GM19395 (cell line): ENCODE measurements around the gene CITED1.
"Not testable (repeated sequence)": the region's sequence is repeated elsewhere in the genome, so short reads cannot be mapped to it uniquely, and the experiment has no call there.

Experiments used
- ATAC-seq: cut with Tn5 transposase; IDR thresholded peaks from one replicate; pipeline ENCODE4 v1.9.1; 2021; ENCODE audit warnings: mild to moderate bottlenecking, moderate library complexity; ENCODE audit not compliant: unreplicated experiment

CITED1 gene

GRCh38 chrX:72305286-72306084 is at the start of gene CITED1:
Gene CITED1, minus strand, starts transcription at chrX:72305914. Its CDS starts 3,045 bp downstream, at chrX:72302869.
- no peak for ATAC-seq

GRCh38 chrX:72352786-72353185 is 47.1 kb upstream of the CITED1 start:
- ATAC-seq: no peak

- no peak for ATAC-seq
Measured at GRCh38 chrX:72351606-72352334, 46.1 kb upstream of the CITED1 start.

GRCh38 chrX:72349190-72349589 is 43.5 kb upstream of the CITED1 start:
- ATAC-seq: peak; percentile 96

- no peak for ATAC-seq
Measured at GRCh38 chrX:72348247-72348979, 42.7 kb upstream of the CITED1 start.

GRCh38 chrX:72347366-72347765 is 41.7 kb upstream of the CITED1 start:
- no peak for ATAC-seq

- no peak for ATAC-seq
Measured at GRCh38 chrX:72346302-72346949, 40.7 kb upstream of the CITED1 start.

GRCh38 chrX:72340626-72341025 is 34.9 kb upstream of the CITED1 start:
- ATAC-seq: no peak

GRCh38 chrX:72340041-72340440 is 34.3 kb upstream of the CITED1 start:
- ATAC-seq: no peak

- no peak for ATAC-seq
Measured at GRCh38 chrX:72330131-72330530, 24.4 kb upstream of the CITED1 start.

- ATAC-seq: no peak
Measured at GRCh38 chrX:72326605-72327300, 21.0 kb upstream of the CITED1 start.

- not testable (repeated sequence) for ATAC-seq
Measured at GRCh38 chrX:72319651-72320050, 13.9 kb upstream of the CITED1 start.

GRCh38 chrX:72317139-72317538 is 11.4 kb upstream of the CITED1 start:
- ATAC-seq: no peak

- ATAC-seq: no peak
Measured at GRCh38 chrX:72316408-72317110, 10.8 kb upstream of the CITED1 start.

- ATAC-seq: no peak
Measured at GRCh38 chrX:72314881-72315280, 9.2 kb upstream of the CITED1 start.

GRCh38 chrX:72313707-72314641 is 8.3 kb upstream of the CITED1 start:
- ATAC-seq: no peak

GRCh38 chrX:72312311-72312940 is 6.7 kb upstream of the CITED1 start:
- ATAC-seq: no peak
